DMS114 treated with DMSO at 0.1 percent for 48 hours (cell line): Measurements from ENCODE around the gene TNFSF4.
"Not testable (repeated sequence)": the region's sequence is repeated elsewhere in the genome, so short reads cannot be mapped to it uniquely, and the experiment has no call there.

Experiments
- DNase-seq: peaks from one replicate; lab custom pipeline; 2025; ENCODE audit not compliant: unreplicated experiment; lab: John Stamatoyannopoulos, UW

TNFSF4 gene

DNA sequence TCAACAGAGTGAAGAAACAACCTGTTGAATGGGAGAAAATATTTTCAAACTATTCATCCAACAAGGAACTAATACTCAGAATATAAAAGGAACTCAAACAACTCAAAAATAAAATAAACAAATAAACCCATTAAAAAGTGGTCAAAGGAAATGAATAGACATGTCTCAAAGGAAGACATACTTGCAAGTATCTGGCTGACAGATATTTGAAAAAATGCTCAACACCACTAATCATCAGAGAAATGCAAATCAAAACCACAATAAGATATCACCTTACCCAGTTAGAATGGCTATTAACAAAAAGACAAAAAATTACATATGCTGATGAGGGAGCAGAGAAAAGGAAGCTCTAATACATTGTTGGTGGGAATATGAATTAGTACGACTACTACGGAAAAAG lies 38.2 kb downstream of the TNFSF4 start:
- no peak for DNase-seq

DNA sequence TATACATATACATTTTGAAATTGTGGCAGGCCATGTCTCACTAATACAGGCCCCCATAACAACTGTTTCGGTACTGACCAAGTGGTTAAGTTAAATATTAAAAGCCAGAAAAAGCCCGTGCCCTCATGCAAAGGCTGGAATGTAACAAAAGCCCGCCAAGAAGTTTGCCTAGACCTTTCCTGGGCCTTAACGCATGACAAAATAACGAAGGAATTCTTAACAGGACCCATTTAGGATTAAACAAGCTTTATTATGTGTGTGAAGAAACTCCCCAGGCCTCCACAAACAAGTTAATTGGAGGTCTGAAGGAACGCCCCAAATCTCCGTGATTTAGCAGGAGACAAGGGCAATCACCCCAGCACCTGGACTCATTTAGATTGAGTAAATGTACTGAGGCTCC lies 42.4 kb downstream of the TNFSF4 start:
- no peak for DNase-seq

DNA sequence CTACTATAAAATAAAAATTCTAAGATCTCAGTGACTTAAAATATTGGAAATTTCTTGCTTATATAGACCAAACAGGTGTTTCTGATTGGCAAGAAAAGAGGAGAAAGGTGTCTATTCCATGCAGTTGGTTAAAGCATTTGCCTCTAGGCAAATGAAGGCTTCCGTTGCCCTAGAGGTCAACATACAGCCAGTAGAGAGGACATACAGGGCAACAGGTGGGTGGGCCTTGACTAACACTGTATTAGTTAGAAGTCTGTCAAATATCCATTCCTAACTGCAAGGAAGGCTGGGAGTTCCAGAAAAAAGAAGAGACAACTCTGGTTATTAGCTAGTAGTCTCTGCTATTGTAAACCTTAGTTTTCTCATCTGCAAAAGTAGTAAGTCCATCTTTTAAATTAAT lies 43.0 kb downstream of the TNFSF4 start:
- DNase-seq: no peak

DNA sequence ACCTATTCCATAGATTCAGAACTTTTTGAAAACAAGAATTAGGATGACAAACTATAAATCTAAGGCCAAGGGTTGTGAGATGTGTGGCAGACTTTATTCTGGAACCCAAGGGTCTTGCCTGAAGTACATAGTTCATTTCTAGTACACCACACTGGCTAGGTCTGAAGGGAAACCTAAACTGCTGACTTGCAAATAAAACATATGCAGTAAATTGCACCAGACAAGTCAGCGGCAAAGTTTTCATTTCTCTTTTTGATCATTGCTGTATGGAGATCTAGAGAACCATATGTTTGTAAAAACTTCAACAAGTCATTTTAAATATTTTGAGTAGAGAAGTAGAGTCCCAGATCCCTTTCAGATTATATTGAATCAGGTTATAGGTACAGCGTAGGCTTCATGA lies 43.9 kb downstream of the TNFSF4 start:
- DNase-seq: no peak

DNA sequence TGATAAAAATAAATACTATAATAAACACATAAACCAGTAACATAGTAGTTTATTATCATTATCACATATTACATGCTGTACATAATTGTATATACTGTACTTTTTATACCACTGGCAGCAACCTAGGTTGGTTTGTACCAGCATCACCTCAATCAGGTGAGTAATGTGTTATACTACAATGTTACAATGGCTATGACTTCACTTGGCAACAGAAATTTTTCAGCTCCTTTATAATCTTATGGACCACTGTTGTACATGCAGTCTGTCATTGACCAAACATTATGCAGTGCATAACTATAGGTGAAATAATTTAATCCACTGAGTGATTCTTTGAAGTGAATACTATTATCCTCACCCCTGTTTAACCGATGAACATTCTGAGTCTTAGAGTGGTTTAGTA lies 44.5 kb downstream of the TNFSF4 start:
- DNase-seq: no peak

DNA sequence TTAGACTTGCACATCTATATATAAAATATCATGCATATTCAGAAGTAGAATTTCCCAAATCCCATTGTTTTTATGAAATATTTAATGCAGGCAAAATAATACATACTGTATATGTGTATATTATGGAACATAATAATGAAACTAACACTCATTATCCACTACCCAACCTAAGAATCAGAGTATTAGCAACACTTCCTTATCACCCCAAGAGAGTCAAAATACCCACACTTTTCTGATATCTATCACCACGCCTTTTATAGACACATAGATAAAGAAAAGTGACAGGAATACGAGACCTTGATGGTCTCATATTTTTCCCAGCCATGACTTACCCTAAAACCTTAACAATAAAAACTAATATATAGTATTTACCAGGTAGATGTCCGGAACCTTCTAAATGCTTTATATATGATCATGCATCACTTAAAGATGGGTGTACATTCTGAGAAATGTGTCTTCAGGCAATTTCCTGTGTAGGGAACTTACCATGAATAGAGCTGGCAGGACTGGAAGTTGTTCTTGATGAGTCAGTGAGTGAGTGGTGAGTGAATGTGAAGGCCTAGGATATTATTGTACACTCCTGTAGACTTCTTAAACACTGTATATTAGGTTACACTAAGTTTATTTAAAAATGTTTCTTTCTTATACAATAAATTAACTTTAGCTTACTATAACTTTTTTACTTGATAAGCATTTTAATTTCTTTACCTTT lies 45.5 kb downstream of the TNFSF4 start:
- DNase-seq: no peak

DNA sequence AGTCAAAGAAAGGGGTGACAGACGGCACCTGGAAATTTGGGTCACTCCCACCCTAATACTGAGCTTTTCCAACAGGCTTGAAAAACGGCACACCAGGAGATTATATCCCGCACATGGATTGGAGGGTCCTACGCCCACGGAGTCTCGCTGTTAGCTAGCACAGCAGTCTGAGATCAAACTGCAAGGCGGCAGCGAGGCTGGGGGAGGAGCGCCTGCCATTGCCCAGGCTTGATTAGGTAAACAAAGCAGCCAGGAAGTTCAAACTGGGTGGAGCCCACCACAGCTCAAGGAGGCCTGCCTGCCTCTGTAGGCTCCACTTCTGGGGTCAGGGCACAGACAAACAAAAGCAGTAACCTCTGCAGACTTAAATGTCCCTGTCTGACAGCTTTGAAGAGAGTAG lies 53.2 kb downstream of the TNFSF4 start:
- not testable (repeated sequence) for DNase-seq

DNA sequence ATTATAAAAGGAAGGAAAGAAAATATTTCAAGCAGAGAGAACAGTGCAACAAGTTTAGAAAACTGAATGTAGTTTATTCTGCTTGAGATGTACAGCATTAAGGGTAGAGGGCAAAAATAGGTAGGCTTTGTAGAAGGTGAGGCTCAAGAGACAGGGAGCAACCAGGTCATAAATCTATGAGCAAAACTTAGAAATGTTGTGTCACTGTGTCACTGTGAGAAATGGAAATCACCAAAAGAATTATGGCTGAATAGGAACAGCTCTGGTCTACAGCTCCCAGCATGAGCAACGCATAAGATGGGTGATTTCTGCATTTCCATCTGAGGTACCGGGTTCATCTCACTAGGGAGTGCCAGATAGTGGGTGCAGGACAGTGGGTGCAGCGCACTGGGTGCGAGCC lies 53.6 kb downstream of the TNFSF4 start:
- DNase-seq: no peak

DNA sequence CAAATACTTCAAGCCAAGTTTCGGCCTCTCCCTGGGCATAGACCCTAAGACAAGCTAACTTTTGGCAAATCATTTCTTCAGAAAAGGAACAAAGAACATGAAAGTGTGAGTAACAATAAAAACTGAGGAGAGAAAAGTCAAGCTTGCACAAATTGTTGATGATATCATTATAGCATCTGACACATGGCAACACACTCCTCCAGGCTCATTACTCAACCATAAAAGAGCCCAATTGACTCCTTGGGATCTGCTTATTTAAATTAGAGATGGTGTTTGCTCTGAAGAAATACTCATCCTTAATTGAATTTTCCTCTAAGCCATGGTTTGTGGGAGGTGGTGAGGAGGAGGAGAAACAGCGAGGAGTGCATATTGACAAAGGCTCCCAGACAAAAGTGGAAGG lies 54.5 kb downstream of the TNFSF4 start:
- no peak for DNase-seq

DNA sequence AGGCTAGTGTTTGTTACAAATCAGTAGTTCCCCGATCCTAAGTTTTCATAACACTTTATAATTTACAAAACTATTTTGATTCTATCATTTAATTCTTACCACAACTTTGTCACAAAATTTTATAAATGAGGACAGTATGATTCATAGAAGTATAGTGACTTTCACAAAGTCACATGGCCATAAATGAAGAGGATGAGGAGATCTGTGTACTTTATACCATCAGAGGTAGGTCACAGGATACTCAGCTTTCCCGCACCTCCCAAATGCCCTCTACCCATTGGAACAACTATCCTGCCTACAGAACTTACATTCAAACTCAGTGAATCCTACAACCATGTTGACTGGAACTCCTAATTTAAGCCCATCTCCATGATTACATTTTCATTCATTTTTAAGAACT lies 56.3 kb downstream of the TNFSF4 start:
- DNase-seq: no peak

DNA sequence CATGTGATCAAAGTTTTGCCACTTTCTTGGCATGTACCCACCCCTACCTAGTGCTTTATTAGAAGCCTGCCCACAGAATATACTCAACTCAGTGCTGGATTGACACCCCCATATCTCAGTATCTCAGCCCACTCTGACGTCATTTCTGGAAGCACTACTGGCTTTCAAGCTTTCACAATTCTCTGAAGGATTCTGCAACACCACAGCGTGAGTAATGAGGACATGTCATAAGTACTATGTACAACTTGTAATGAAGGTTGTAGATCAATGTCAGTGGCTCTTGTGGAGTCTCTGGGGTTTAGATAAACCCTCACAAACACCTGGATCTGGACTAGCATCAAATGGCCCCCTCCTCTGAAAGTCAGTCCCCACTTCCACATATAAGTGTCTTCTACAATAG lies 57.2 kb downstream of the TNFSF4 start:
- DNase-seq: no peak

DNA sequence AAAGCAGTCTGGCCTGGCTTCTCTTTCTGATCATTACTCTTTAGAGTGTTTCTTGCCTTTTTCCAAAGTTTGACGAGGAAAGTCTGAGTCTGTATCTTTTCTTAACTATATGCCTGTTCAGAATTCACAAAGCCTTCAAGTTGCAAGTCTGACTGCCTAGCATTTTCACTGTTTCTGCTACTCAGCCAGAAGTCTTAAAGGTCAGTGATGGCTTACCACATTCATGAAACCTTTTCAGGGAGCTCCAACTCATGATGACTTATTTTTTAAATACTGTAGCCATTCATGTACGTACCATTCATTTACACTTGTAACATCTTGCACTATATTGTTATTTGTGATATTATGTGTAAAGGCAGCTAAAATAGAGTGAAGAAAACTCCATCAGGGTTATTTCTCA lies 58.2 kb downstream of the TNFSF4 start:
- DNase-seq: no peak

DNA sequence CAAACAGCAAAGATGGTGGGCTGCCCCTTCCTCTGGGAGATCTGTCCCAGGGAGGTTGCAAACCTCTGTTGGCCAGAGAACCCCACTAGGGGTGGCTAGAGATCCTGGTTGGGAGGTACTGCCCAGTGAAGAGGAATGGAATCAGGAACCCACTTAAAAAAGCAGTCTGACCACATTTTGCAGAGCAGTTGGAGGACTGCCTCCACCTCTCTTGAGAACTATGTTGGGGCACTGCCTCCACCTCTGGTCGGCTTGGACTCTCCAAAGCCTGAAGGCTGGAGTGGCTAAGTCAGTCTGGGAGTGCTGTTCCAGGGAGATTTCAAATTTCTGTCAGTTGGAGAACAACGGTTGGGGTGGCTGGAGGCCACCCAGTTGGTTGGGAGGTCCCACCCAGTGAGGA lies 58.6 kb downstream of the TNFSF4 start:
- DNase-seq: no peak

DNA sequence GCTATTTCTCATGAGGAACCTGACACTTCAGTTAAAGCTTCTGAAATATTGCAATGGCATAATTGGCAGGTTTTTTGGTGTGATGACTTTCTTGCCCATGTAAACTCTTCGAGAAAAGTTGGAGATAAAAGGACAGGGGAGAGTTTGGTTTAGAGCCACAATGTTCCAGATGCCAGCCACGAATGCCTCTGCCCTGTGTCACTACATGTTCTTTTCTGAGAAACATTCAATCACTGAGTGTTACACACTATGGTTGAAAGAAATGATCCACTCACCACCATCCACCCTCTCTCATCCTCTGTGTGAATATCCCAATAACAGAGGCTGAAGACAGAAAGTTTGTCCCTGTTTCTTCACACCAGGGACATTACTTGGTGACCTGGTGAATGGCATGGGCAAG lies 66.4 kb downstream of the TNFSF4 start:
- DNase-seq: no peak

DNA sequence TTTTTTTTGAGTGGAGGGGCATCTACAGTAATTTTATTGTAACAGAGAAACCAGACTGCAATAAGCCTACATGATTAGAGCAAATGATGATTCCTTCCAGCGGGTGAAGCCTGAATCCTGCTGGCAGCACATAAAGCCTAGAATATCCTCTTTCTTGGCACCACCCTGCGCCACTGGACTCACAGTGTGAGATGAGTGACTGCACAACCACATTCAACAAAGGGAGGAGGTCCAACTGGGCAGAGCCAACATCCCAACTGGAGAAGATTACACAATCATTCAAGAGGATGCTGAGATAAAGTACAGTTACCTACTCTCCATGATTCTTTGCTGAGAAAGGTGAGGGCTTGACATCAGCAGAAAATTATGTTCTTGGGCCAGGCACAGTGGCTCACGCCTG lies 67.4 kb downstream of the TNFSF4 start:
- DNase-seq: no peak

DNA sequence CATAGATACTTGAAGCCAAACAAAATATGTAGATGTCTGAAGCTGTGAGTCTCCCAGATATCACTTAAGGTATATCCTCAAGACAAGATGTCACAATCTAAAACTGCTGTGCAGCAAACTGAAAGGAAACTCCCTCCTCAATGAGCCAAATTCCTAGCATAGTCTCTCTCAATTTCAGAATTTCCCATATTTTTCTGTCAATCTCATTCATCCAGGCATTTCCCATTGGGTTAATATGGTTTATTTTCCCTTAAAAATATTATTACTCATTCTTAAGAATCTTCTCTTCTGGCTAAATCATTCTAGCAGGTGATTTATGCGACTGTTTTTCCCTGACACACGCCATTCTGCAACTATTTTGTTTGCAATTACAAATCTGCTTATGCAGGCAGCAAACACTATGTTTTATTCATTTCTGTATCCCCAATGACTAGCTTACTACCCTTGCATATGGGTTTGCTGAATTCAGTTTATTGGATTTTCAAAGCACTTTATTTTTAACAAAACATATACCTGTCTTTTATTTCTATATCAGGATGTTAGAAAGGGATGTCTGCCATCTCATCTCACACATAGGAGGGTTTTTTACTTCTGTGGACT lies 69.9 kb downstream of the TNFSF4 start:
- DNase-seq: no peak

DNA sequence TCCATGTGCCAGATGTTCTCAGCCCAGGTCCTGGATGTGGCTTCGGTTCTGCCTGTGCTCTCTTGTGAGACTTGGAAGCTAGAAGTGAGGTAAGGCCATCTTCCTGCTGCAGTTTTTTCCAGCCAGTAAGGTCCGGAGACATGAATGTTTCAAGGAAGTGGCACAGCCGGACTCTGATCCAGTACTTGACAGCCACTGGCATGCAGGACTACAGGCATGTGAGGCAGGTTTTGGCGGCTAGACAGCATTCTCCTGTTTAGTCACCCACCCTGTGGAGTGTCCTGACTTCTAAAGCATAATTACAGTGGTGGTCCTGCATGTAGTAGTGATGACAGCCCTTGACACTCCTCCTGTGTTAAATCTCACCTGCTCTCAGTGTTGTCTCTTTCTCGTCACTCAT lies 72.3 kb downstream of the TNFSF4 start:
- DNase-seq: no peak

DNA sequence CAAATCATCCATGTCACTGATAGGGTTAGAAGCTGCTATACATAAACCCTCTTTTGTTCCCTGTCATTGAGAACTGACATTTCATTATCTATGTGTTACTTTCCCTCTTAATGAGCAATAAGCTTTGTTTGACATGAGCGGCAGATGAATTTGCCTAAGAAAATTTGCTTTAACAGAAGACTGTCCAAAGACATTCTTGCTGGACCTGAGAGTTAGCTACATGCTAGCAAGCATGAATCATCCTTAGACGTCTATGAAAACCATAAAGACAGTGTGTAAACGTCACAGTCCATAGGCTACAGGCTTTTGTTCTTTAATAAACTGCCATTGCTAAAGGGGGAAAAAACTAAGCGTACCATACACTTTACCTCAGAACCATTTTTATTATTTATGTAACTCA lies 73.1 kb downstream of the TNFSF4 start:
- DNase-seq: no peak
